ENCODE data around the gene C19orf53. TPM values are rescaled to one million over a fixed set of nuclear protein-coding genes. Genes with fewer than 3 reads are reported as not detected.
A peak's percentile ranks its signal among the peaks of the same experiment; 100 is the strongest.

Gene C19orf53
- total RNA-seq, 1 donor from 2014 or later: 68.3 TPM

DNA sequence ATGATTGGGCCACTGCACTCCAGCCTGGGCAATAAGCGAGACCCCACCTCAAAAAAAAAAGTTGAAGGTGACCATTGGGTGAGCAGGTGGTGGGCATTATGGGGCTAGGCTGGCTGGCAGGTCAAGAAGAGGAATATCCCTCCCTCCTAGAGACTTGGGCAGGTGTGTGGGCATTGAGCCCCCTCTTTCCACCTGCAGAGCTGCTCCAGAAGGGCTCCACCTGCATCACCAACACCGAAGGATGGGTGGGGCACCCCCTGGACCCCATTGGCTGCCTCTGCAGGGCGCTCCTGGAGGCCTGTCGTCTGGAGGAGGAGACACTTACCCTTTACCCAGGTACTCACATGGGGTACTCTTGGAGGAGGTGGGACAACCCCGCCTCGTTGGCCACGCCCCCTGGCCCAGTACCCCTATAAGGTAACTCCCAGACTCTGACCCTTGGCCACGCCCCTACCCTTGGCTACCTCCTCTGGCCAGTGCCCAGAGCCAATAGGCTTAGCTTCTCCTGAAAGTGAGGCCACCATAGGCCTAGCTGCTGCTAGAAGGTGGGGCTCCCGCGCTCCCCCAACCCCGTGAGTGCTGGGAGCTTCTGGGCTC lies 42.9 kb downstream of the C19orf53 start:
- DNase-seq: peak; percentile 55
- peaks cover 5% of the 10 kb centered on the region for H3K36me3 Mint-ChIP-seq (ENCODE audit: unreplicated experiment)
- no peak overlapping the region for H3K4me3 Mint-ChIP-seq (ENCODE audit: unreplicated experiment)
- H3K27me3 Mint-ChIP-seq (ENCODE audit: unreplicated experiment): peaks cover 2% of the 10 kb centered on the region
- no peak overlapping the region for H3K27ac Mint-ChIP-seq (ENCODE audit: unreplicated experiment)
- H3K9me3 Mint-ChIP-seq (ENCODE audit: unreplicated experiment): peaks cover 2% of the 10 kb centered on the region
- H3K4me1 Mint-ChIP-seq (ENCODE audit: low read depth, unreplicated experiment): no peaks in the 10 kb centered on the region
- TF ChIP-seq, protein P1, sequence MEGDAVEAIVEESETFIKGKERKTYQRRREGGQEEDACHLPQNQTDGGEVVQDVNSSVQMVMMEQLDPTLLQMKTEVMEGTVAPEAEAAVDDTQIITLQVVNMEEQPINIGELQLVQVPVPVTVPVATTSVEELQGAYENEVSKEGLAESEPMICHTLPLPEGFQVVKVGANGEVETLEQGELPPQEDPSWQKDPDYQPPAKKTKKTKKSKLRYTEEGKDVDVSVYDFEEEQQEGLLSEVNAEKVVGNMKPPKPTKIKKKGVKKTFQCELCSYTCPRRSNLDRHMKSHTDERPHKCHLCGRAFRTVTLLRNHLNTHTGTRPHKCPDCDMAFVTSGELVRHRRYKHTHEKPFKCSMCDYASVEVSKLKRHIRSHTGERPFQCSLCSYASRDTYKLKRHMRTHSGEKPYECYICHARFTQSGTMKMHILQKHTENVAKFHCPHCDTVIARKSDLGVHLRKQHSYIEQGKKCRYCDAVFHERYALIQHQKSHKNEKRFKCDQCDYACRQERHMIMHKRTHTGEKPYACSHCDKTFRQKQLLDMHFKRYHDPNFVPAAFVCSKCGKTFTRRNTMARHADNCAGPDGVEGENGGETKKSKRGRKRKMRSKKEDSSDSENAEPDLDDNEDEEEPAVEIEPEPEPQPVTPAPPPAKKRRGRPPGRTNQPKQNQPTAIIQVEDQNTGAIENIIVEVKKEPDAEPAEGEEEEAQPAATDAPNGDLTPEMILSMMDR (IDR thresholded peaks at IDR 0.05; ENCODE audit: partially characterized antibody, unreplicated experiment): no peak

DNA sequence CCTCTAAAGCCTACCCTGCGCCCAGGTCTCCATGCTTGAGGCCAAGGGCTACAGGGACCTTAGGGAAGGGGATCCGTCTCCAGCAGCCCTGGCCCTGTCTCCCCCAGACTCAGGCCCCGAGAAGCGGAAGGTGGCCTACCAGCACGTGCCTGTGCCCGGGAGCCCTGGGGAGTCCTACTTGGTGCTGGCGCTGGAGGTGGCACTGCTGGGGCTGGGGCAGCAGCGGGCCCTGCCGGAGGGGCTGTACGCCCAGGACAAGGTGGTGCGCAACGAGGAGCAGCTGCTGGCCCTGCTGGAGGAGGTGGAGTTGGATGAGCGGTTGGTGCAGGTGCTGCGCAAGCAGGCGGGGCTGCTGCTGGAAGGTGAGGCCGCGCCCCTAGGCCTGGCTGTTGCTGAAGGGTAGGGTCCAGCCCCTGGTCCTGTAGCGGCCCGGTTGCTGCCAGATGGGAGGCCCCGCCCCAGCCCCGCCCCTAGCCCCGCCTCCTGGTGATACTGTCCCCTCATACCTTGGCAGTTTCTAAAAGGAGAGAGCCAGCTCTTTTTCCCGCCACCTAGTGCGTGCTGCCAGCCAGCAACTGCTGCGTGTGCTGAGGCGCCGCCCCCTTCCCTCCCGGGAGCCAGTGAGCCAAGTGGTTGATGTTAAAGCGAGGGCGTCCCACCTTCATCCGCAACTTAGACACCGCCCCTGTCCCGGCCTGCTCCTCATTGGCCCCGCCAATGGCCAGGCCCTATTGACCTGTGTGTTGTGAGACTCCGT lies 43.5 kb downstream of the C19orf53 start:
- TF ChIP-seq, protein P1 (IDR thresholded peaks at IDR 0.05; ENCODE audit: partially characterized antibody, unreplicated experiment): no peak
- DNase-seq: peak; percentile 46
- Mint-ChIP-seq H3K4me3 (ENCODE audit: unreplicated experiment) (no peak overlapping the region), H3K36me3 (ENCODE audit: unreplicated experiment) (peaks cover 5% of the 10 kb centered on the region), H3K27ac (ENCODE audit: unreplicated experiment) (no peak overlapping the region), H3K27me3 (ENCODE audit: unreplicated experiment) (peaks cover 2% of the 10 kb centered on the region), H3K9me3 (ENCODE audit: unreplicated experiment) (peaks cover 2% of the 10 kb centered on the region), H3K4me1 (ENCODE audit: low read depth, unreplicated experiment) (no peaks in the 10 kb centered on the region)

DNA sequence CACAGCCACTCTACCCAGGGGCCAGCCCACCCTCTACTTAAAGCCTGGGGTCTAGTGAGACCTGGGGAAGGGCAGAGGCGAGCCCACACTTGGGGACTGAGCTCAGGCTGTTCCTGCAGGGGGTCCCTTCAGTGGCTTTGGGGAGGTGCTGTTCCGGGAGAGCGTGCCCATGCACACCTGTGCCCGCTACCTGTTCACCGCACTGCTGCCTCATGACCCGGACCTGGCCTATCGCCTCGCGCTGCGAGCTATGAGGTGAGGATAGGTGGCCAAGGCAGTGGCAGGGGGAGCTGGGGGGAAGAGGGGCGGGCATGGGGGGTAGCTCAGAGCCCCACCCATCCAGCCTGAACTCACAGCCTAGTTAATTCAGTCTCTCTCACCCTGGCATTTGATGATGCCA lies 45.0 kb downstream of the C19orf53 start:
- H3K36me3 Mint-ChIP-seq (ENCODE audit: unreplicated experiment): peaks cover 7% of the 10 kb centered on the region
- no peak overlapping the region for H3K27ac Mint-ChIP-seq (ENCODE audit: unreplicated experiment)
- TF ChIP-seq, protein P1 (IDR thresholded peaks at IDR 0.05; ENCODE audit: partially characterized antibody, unreplicated experiment): no peak
- H3K9me3 Mint-ChIP-seq (ENCODE audit: unreplicated experiment): peaks cover 2% of the 10 kb centered on the region
- H3K4me3 Mint-ChIP-seq (ENCODE audit: unreplicated experiment): no peak overlapping the region
- no peaks in the 10 kb centered on the region for H3K4me1 Mint-ChIP-seq (ENCODE audit: low read depth, unreplicated experiment)
- peaks cover 2% of the 10 kb centered on the region for H3K27me3 Mint-ChIP-seq (ENCODE audit: unreplicated experiment)
- no peak for DNase-seq

DNA sequence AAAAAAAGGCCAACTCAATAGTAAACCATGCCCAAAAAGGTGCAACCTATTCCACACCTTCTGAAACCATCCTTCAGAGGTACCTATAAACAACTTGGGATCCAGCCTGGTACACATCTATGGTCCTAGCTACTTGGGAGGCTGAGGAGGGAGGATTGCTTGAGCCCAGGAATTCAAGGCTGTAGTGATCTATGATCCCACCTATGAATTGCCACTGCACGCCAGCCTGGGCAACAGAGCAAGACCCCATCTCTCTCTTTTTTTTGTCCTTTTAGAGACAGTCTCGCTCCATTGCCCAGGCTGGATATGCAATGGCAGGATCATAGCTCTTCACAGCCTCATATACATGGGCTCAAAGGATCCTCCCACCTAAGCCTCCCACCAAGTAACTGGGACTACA lies 47.0 kb downstream of the C19orf53 start:
- Mint-ChIP-seq H3K27me3 (ENCODE audit: unreplicated experiment) (peaks cover 2% of the 10 kb centered on the region), H3K9me3 (ENCODE audit: unreplicated experiment) (peaks cover 2% of the 10 kb centered on the region), H3K36me3 (ENCODE audit: unreplicated experiment) (peaks cover 12% of the 10 kb centered on the region), H3K4me1 (ENCODE audit: low read depth, unreplicated experiment) (peaks cover 3% of the 10 kb centered on the region), H3K27ac (ENCODE audit: unreplicated experiment) (no peak overlapping the region), H3K4me3 (ENCODE audit: unreplicated experiment) (no peak overlapping the region)
- DNase-seq: no peak
- TF ChIP-seq, protein P1 (IDR thresholded peaks at IDR 0.05; ENCODE audit: partially characterized antibody, unreplicated experiment): no peak

DNA sequence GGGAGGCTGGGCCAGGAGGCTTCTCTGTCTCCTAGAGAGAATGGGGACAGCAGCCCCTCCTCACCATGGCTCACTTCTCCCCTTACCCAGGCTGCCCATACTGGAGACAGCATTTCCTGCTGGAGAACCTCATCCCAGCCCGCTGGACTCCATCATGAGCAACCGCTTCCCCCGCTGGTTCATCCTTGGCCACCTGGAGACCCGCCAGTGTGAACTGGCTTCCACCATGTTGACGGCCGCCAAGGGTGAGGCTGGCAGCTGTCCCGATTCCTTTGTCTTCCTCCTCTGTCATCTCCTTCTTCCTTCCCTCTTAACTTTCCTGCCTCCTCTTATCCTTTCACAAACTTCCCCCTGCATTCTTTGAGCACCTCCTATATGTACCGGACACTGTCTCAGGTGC lies 49.0 kb downstream of the C19orf53 start:
- no peak overlapping the region for H3K27ac Mint-ChIP-seq (ENCODE audit: unreplicated experiment)
- H3K4me1 Mint-ChIP-seq (ENCODE audit: low read depth, unreplicated experiment): peaks cover 3% of the 10 kb centered on the region
- no peak for DNase-seq
- peaks cover 18% of the 10 kb centered on the region for H3K36me3 Mint-ChIP-seq (ENCODE audit: unreplicated experiment)
- no peaks in the 10 kb centered on the region for H3K27me3 Mint-ChIP-seq (ENCODE audit: unreplicated experiment)
- TF ChIP-seq, protein P1 (IDR thresholded peaks at IDR 0.05; ENCODE audit: partially characterized antibody, unreplicated experiment): no peak
- H3K4me3 Mint-ChIP-seq (ENCODE audit: unreplicated experiment): no peak overlapping the region
- peaks cover under 1% of the 10 kb centered on the region for H3K9me3 Mint-ChIP-seq (ENCODE audit: unreplicated experiment)
